Measurements from ENCODE around the gene USP17L20. TPM values are rescaled to one million over a fixed set of nuclear protein-coding genes. Genes with fewer than 3 reads are reported as not detected.

USP17L20 gene
- total RNA-seq (2022; extraction: Qiagen RNA extraction; ENCODE audit: low read depth): not detected in 5 replicates

GRCh38 chr4:9257824-9258223 lies at the start of gene USP17L20:
Gene USP17L20 (plus strand): TSS chr4:9258124. CDS start chr4:9258124, 0 bp downstream.

GRCh38 chr4:9210357-9210756 lies 47.6 kb upstream of the USP17L20 start, which contains the start of gene USP17L10:
Gene USP17L10 (plus strand): TSS chr4:9210657. CDS start chr4:9210657, 0 bp downstream.

GRCh38 chr4:9215105-9215504 lies 42.8 kb upstream of the USP17L20 start, which contains the start of gene USP17L11:
Gene USP17L11 (plus strand): TSS chr4:9215405. CDS start chr4:9215405, 0 bp downstream.

GRCh38 chr4:9219852-9220251 lies 38.1 kb upstream of the USP17L20 start, which contains the start of gene USP17L12:
Gene USP17L12 (plus strand): TSS chr4:9220152. CDS start chr4:9220152, 0 bp downstream.

GRCh38 chr4:9224596-9224995 lies 33.3 kb upstream of the USP17L20 start, which contains the start of gene USP17L13:
Gene USP17L13 (plus strand): TSS chr4:9224896. CDS start chr4:9224896, 0 bp downstream.

GRCh38 chr4:9234085-9234484 lies 23.8 kb upstream of the USP17L20 start, which contains the start of gene USP17L15:
Gene USP17L15 (plus strand): TSS chr4:9234385. CDS start chr4:9234385, 0 bp downstream.

GRCh38 chr4:9243579-9243978 lies 14.3 kb upstream of the USP17L20 start, which contains the start of gene USP17L17:
Gene USP17L17 (plus strand): TSS chr4:9243879. CDS start chr4:9243879, 0 bp downstream.

GRCh38 chr4:9247953-9248680 lies 9.8 kb upstream of the USP17L20 start, which contains the start of gene USP17L18:
Gene USP17L18 (plus strand): TSS chr4:9248630. CDS start chr4:9248630, 0 bp downstream.

GRCh38 chr4:9253078-9253477 lies 4.8 kb upstream of the USP17L20 start, which contains the start of gene USP17L19:
Gene USP17L19 (plus strand): TSS chr4:9253378. CDS start chr4:9253378, 0 bp downstream.

GRCh38 chr4:9262572-9262971 lies 4.6 kb downstream of the USP17L20 start, which contains the start of gene USP17L21:
Gene USP17L21 (plus strand): TSS chr4:9262872. CDS start chr4:9262872, 0 bp downstream.

GRCh38 chr4:9267319-9267718 lies 9.4 kb downstream of the USP17L20 start, which contains the start of gene USP17L22:
Gene USP17L22 (plus strand): TSS chr4:9267619. CDS start chr4:9267619, 0 bp downstream.

Other genes starting within 250 kb of the USP17L20 start
- not detected in 5 replicates for gene FAM90A26, start 87.7 kb upstream of the USP17L20 start, total RNA-seq (2022; extraction: Qiagen RNA extraction; ENCODE audit: low read depth)
- not detected in 5 replicates for gene USP17L10, start 47.5 kb upstream of the USP17L20 start, total RNA-seq (2022; extraction: Qiagen RNA extraction; ENCODE audit: low read depth)
- not detected in 5 replicates for gene USP17L11, start 42.7 kb upstream of the USP17L20 start, total RNA-seq (2022; extraction: Qiagen RNA extraction; ENCODE audit: low read depth)
- not detected in 5 replicates for gene USP17L12, start 38.0 kb upstream of the USP17L20 start, total RNA-seq (2022; extraction: Qiagen RNA extraction; ENCODE audit: low read depth)
- gene USP17L13, start 33.2 kb upstream of the USP17L20 start, total RNA-seq (2022; extraction: Qiagen RNA extraction; ENCODE audit: low read depth): not detected in 5 replicates
- gene USP17L15, start 23.7 kb upstream of the USP17L20 start, total RNA-seq (2022; extraction: Qiagen RNA extraction; ENCODE audit: low read depth): not detected in 5 replicates
- not detected in 5 replicates for gene USP17L17, start 14.2 kb upstream of the USP17L20 start, total RNA-seq (2022; extraction: Qiagen RNA extraction; ENCODE audit: low read depth)
- gene USP17L18, start 9.5 kb upstream of the USP17L20 start, total RNA-seq (2022; extraction: Qiagen RNA extraction; ENCODE audit: low read depth): not detected in 5 replicates
- not detected in 5 replicates for gene USP17L19, start 4.7 kb upstream of the USP17L20 start, total RNA-seq (2022; extraction: Qiagen RNA extraction; ENCODE audit: low read depth)
- gene USP17L21, start 4.7 kb downstream of the USP17L20 start, total RNA-seq (2022; extraction: Qiagen RNA extraction; ENCODE audit: low read depth): not detected in 5 replicates
- gene USP17L22, start 9.5 kb downstream of the USP17L20 start, total RNA-seq (2022; extraction: Qiagen RNA extraction; ENCODE audit: low read depth): not detected in 5 replicates
- gene USP17L24, start 67.0 kb downstream of the USP17L20 start, total RNA-seq (2022; extraction: Qiagen RNA extraction; ENCODE audit: low read depth): not detected in 5 replicates
- gene USP17L25, start 71.8 kb downstream of the USP17L20 start, total RNA-seq (2022; extraction: Qiagen RNA extraction; ENCODE audit: low read depth): not detected in 5 replicates
- not detected in 5 replicates for gene USP17L26, start 76.5 kb downstream of the USP17L20 start, total RNA-seq (2022; extraction: Qiagen RNA extraction; ENCODE audit: low read depth)
- not detected in 5 replicates for gene USP17L5, start 81.3 kb downstream of the USP17L20 start, total RNA-seq (2022; extraction: Qiagen RNA extraction; ENCODE audit: low read depth)
- not detected in 5 replicates for gene USP17L27, start 86.0 kb downstream of the USP17L20 start, total RNA-seq (2022; extraction: Qiagen RNA extraction; ENCODE audit: low read depth)
- not detected in 5 replicates for gene USP17L28, start 90.8 kb downstream of the USP17L20 start, total RNA-seq (2022; extraction: Qiagen RNA extraction; ENCODE audit: low read depth)
- gene USP17L29, start 95.5 kb downstream of the USP17L20 start, total RNA-seq (2022; extraction: Qiagen RNA extraction; ENCODE audit: low read depth): not detected in 5 replicates
- not detected in 5 replicates for gene USP17L30, start 105.0 kb downstream of the USP17L20 start, total RNA-seq (2022; extraction: Qiagen RNA extraction; ENCODE audit: low read depth)
- not detected in 5 replicates for gene DEFB131A, start 186.3 kb downstream of the USP17L20 start, total RNA-seq (2022; extraction: Qiagen RNA extraction; ENCODE audit: low read depth)

Data from A549 treated with DMSO at 1 μM for 4 hours (cell line).